Suprapubic skin (tissue), 4 donors: ENCODE results near the gene NTMT1. TPM values are rescaled to one million over a fixed set of nuclear protein-coding genes. Genes with fewer than 3 reads are reported as not detected.

Experiments used
- DNase-seq, 2 donors: peaks; one replicate each; pipeline ENCODE4 v3.0.0-alpha.2; 2019; ENCODE audit warnings: low spot score in 2 of 2
- H3K27ac ChIP-seq: fragments of 200-600 bp; sonication (generic); one replicate; pipeline ENCODE4 v1.5.1; 2019
- H3K27me3 ChIP-seq: fragments of 200-600 bp; sonication (generic); one replicate; pipeline ENCODE4 v1.5.1; 2019
- H3K36me3 ChIP-seq: fragments of 200-600 bp; sonication (generic); one replicate; pipeline ENCODE4 v1.5.1; 2019
- H3K4me1 ChIP-seq: fragments of 200-600 bp; sonication (generic); one replicate; pipeline ENCODE4 v1.5.1; 2019
- H3K4me3 ChIP-seq: fragments of 200-600 bp; sonication (generic); one replicate; pipeline ENCODE4 v1.5.1; 2019; ENCODE audit warnings: mild to moderate bottlenecking
- H3K9me3 ChIP-seq: fragments of 200-600 bp; sonication (generic); one replicate; pipeline ENCODE4 v1.5.1; 2019
- CTCF ChIP-seq, 2 donors: fragments of 200-600 bp in 1 of 2; fragments of 450-650 bp in 1 of 2; sonication (generic) in 1 of 2; IDR thresholded peaks; one replicate each; pipeline ENCODE4 v1.5.1; 2016 to 2019; ENCODE audit warnings: antibody characterized with exemption in 2 of 2, mild to moderate bottlenecking in 1 of 2, moderate library complexity in 1 of 2
- EP300 ChIP-seq: sonication (generic); formaldehyde crosslinking; IDR thresholded peaks from one replicate; pipeline ENCODE4 v1.6.1; 2017; ENCODE audit warnings: antibody characterized with exemption
- POLR2A ChIP-seq, 2 donors: fragments of 450-650 bp; IDR thresholded peaks; one replicate each; pipeline ENCODE4 v1.6.1; 2017; ENCODE audit warnings: antibody characterized with exemption in 2 of 2, mild to moderate bottlenecking in 2 of 2, moderate library complexity in 2 of 2
- POLR2AphosphoS5 ChIP-seq, 3 donors: sonication (generic); formaldehyde crosslinking; IDR thresholded peaks; one replicate each; pipeline ENCODE4 v1.6.1; 2017; ENCODE audit warnings: antibody characterized with exemption in 3 of 3
- WGBS: methylation state at CpG from one replicate; pipeline ENCODE4 v1.1.5; 2018; 5-methylcytosine and 5-hydroxymethylcytosine counted together
- total RNA-seq, 4 donors: library from RNA; depleted of rRNA; stranded (reverse); fragments of >200 nt; gene quantifications; one replicate each; pipeline ENCODE4 v1.1.0, GENCODE V29; 2016

The NTMT1 gene
- total RNA-seq, 4 donors from 2014 or later: 19.4 to 25.0 (median 20.8) TPM

- Histone ChIP-seq H3K4me1 (peaks cover 37% of the 10 kb centered on the region), H3K27ac (no peak overlapping the region)
- WGBS: 86% methylated on average over 6 of the region's 17 CpGs
Observed at GRCh38 chr9:129639034-129639630, 13.2 kb downstream of the NTMT1 start.

GRCh38 chr9:129639756-129640085 lies 13.8 kb downstream of the NTMT1 start:
- 44% methylated on average over 12 of the region's 12 CpGs for WGBS
- no peaks in the 10 kb centered on the region for H3K9me3 ChIP-seq
- H3K27me3 ChIP-seq: no peaks in the 10 kb centered on the region
- no peak for TF ChIP-seq CTCF (IDR thresholded peaks at IDR 0.05)
- TF ChIP-seq EP300: no peak
- TF ChIP-seq POLR2AphosphoS5 (IDR thresholded peaks at IDR 0.05): no peak
- TF ChIP-seq POLR2A (IDR thresholded peaks at IDR 0.05): no peak
- peaks cover 47% of the 10 kb centered on the region for H3K36me3 ChIP-seq
- H3K4me3 ChIP-seq: no peak overlapping the region
- peaks cover 39% of the 10 kb centered on the region for H3K4me1 ChIP-seq
- no peak for DNase-seq
- H3K27ac ChIP-seq: peak overlapping the region; percentile 39

More at GRCh38 chr9:129639034-129639630, 13.2 kb downstream of the NTMT1 start:
- H3K9me3 ChIP-seq: no peaks in the 10 kb centered on the region
- TF ChIP-seq POLR2A (IDR thresholded peaks at IDR 0.05) (no peak), EP300 (no peak), POLR2AphosphoS5 (IDR thresholded peaks at IDR 0.05) (no peak), CTCF (IDR thresholded peaks at IDR 0.05) (no peak)
- no peak overlapping the region for H3K4me3 ChIP-seq
- DNase-seq: no peak
- H3K36me3 ChIP-seq: peaks cover 53% of the 10 kb centered on the region
- no peaks in the 10 kb centered on the region for H3K27me3 ChIP-seq

GRCh38 chr9:129640086-129640870 lies 14.3 kb downstream of the NTMT1 start:
- no peaks in the 10 kb centered on the region for H3K27me3 ChIP-seq
- peak overlapping the region; percentile 60 for H3K27ac ChIP-seq
- H3K36me3 ChIP-seq: peaks cover 42% of the 10 kb centered on the region
- H3K4me1 ChIP-seq: peaks cover 45% of the 10 kb centered on the region
- H3K9me3 ChIP-seq: no peaks in the 10 kb centered on the region
- TF ChIP-seq POLR2AphosphoS5 (IDR thresholded peaks at IDR 0.05) (no peak), EP300 (no peak), POLR2A (IDR thresholded peaks at IDR 0.05) (no peak), CTCF (IDR thresholded peaks at IDR 0.05) (no peak)
- WGBS: 49% methylated on average over 22 of the region's 25 CpGs
- peak overlapping the region; percentile 99 for H3K4me3 ChIP-seq
- DNase-seq: no peak

- TF ChIP-seq CTCF (IDR thresholded peaks at IDR 0.05): no peak
- TF ChIP-seq POLR2A (IDR thresholded peaks at IDR 0.05): no peak
- no peak for TF ChIP-seq EP300
- no peak for TF ChIP-seq POLR2AphosphoS5 (IDR thresholded peaks at IDR 0.05)
- no peaks in the 10 kb centered on the region for H3K27me3 ChIP-seq
- H3K9me3 ChIP-seq: no peaks in the 10 kb centered on the region
- WGBS: 1% methylated on average over 16 of the region's 44 CpGs
- H3K27ac ChIP-seq: peak overlapping the region; percentile 81
- H3K36me3 ChIP-seq: peaks cover 33% of the 10 kb centered on the region
- peak in 1 of 2 donors; percentile 70 for DNase-seq
- peak overlapping the region; percentile 99 for H3K4me3 ChIP-seq
- peaks cover 52% of the 10 kb centered on the region for H3K4me1 ChIP-seq
Observed at GRCh38 chr9:129640871-129641749, 15.1 kb downstream of the NTMT1 start.
